HEK293 (cell line): Measurements from ENCODE around the gene DKKL1.

Experiments used
- CTCF ChIA-PET: fragments of 350-600 bp; formaldehyde crosslinking; extraction: SDS; loops from one replicate; lab custom pipeline; 2021; ENCODE audit warnings: antibody characterized with exemption; lab: Yijun Ruan, JAX
- POLR2A ChIA-PET: fragments of 300-600 bp; formaldehyde crosslinking; extraction: SDS; loops from one replicate; lab custom pipeline; 2020; ENCODE audit warnings: antibody characterized with exemption, inconsistent platforms; lab: Yijun Ruan, JAX
- H3K27ac ChIP-seq: fragments of 200-500 bp; sonication (Bioruptor generic); 2 replicates; pipeline ENCODE4 v1.5.1; 2014; ENCODE audit warnings: low read depth, low read length, control low read depth, inconsistent platforms; ENCODE audit errors: extremely low read depth
- H3K36me3 ChIP-seq, 2 experiments: fragments of 200-500 bp in 1 of 2; sonication (Bioruptor generic) in 1 of 2; 1 replicate in 1 of 2; 2 replicates in 1 of 2; pipeline ENCODE4 v1.5.1; 2014 to 2017; ENCODE audit warnings: inconsistent platforms in 2 of 2, low read length in 2 of 2; ENCODE audit not compliant: control insufficient read depth in 2 of 2, insufficient read depth in 1 of 2
- H3K4me1 ChIP-seq: fragments of 200-500 bp; sonication (Bioruptor generic); 2 replicates; pipeline ENCODE4 v1.5.1; 2014; ENCODE audit warnings: mild to moderate bottlenecking, low read length, inconsistent platforms; ENCODE audit not compliant: control insufficient read depth, insufficient read depth
- H3K4me3 ChIP-seq: 2 replicates; pipeline ENCODE4 v1.5.1; 2011; ENCODE audit warnings: low read depth, mild to moderate bottlenecking, control low read depth, low read length, moderate library complexity
- H3K9me3 ChIP-seq: fragments of 200-500 bp; sonication (Bioruptor generic); 2 replicates; pipeline ENCODE4 v1.5.1; 2014; ENCODE audit warnings: low read depth, low read length, inconsistent platforms; ENCODE audit not compliant: control insufficient read depth, insufficient read depth
- BCL11A ChIP-seq: fragments of 450-650 bp; formaldehyde crosslinking; IDR thresholded peaks from 2 replicates; pipeline ENCODE4 v1.5.1; 2016; ENCODE audit warnings: low read depth, missing biosample characterization, missing genetic modification characterization
- HOXA7 ChIP-seq: sonication (generic); formaldehyde crosslinking; IDR thresholded peaks from 2 replicates; pipeline ENCODE4 v1.8.1; 2022; ENCODE audit warnings: missing genetic modification reagents, borderline replicate concordance
- HOXD13 ChIP-seq: sonication (generic); formaldehyde crosslinking; IDR thresholded peaks from 2 replicates; pipeline ENCODE4 v1.8.0; 2022; ENCODE audit warnings: missing genetic modification reagents, borderline replicate concordance
- OVOL3 ChIP-seq: fragments of 450-650 bp; formaldehyde crosslinking; IDR thresholded peaks from 2 replicates; pipeline ENCODE4 v1.5.1; 2016; ENCODE audit warnings: missing biosample characterization, missing genetic modification characterization
- SETDB1 ChIP-seq: IDR thresholded peaks from one replicate; pipeline ENCODE4 v1.6.1; 2017; ENCODE audit warnings: mild to moderate bottlenecking, low read length, moderate library complexity, mixed read lengths; ENCODE audit not compliant: insufficient read length
- ZBTB7A ChIP-seq: fragments of 450-650 bp; formaldehyde crosslinking; IDR thresholded peaks from 2 replicates; pipeline ENCODE4 v1.5.1; 2016; ENCODE audit warnings: low read depth, missing biosample characterization, missing genetic modification characterization
- ZNF2 ChIP-seq: fragments of 450-650 bp; formaldehyde crosslinking; IDR thresholded peaks from 2 replicates; pipeline ENCODE4 v1.5.1; 2016; ENCODE audit warnings: missing biosample characterization, missing genetic modification characterization
- ZNF24 ChIP-seq: fragments of 450-650 bp; formaldehyde crosslinking; IDR thresholded peaks from 2 replicates; pipeline ENCODE4 v1.5.1; 2016; ENCODE audit warnings: missing biosample characterization, missing genetic modification characterization
- ZNF404 ChIP-seq: fragments of 450-650 bp; formaldehyde crosslinking; IDR thresholded peaks from 2 replicates; pipeline ENCODE4 v1.5.1; 2017; ENCODE audit warnings: missing biosample characterization, missing genetic modification characterization
- ZNF510 ChIP-seq: fragments of 450-650 bp; formaldehyde crosslinking; IDR thresholded peaks from 2 replicates; pipeline ENCODE4 v1.5.1; 2018; ENCODE audit warnings: mild to moderate bottlenecking, missing genetic modification characterization, missing biosample characterization; ENCODE audit not compliant: insufficient replicate concordance
- ZNF555 ChIP-seq: fragments of 450-650 bp; formaldehyde crosslinking; conservative IDR thresholded peaks from 2 replicates; pipeline ENCODE4 v1.5.1; 2017; ENCODE audit warnings: missing biosample characterization, mild to moderate bottlenecking, missing genetic modification characterization, inconsistent platforms
- ZNF596 ChIP-seq: fragments of 450-650 bp; IDR thresholded peaks from 2 replicates; pipeline ENCODE4 v1.5.0; 2018; ENCODE audit warnings: missing biosample characterization, mild to moderate bottlenecking, missing genetic modification characterization, moderate library complexity
- ZNF670 ChIP-seq: fragments of 450-650 bp; formaldehyde crosslinking; IDR thresholded peaks from 2 replicates; pipeline ENCODE4 v1.5.1; 2016; ENCODE audit warnings: missing biosample characterization, missing genetic modification characterization, low read depth
- ZNF677 ChIP-seq: fragments of 450-650 bp; IDR thresholded peaks from 2 replicates; pipeline ENCODE4 v1.5.0; 2018; ENCODE audit warnings: missing biosample characterization, mild to moderate bottlenecking, missing genetic modification characterization, moderate library complexity
- ZNF701 ChIP-seq: fragments of 450-650 bp; formaldehyde crosslinking; IDR thresholded peaks from 2 replicates; pipeline ENCODE4 v1.5.1; 2016; ENCODE audit warnings: missing biosample characterization, missing genetic modification characterization
- ZNF837 ChIP-seq: fragments of 450-650 bp; formaldehyde crosslinking; IDR thresholded peaks from 2 replicates; pipeline ENCODE4 v1.5.1; 2016; ENCODE audit warnings: missing biosample characterization, missing genetic modification characterization
- ZSCAN30 ChIP-seq: fragments of 450-650 bp; IDR thresholded peaks from 2 replicates; pipeline ENCODE4 v1.5.1; 2018; ENCODE audit warnings: missing biosample characterization, mild to moderate bottlenecking, missing genetic modification characterization, moderate library complexity
- TF ChIP-seq, protein P1 (sequence below): fragments of 450-650 bp; formaldehyde crosslinking; IDR thresholded peaks from 2 replicates; pipeline ENCODE4 v1.5.1; 2016; ENCODE audit warnings: missing biosample characterization, missing genetic modification characterization
- TF ChIP-seq, protein P2 (sequence below): fragments of 450-650 bp; formaldehyde crosslinking; IDR thresholded peaks from 2 replicates; pipeline ENCODE4 v1.5.1; 2016; ENCODE audit warnings: missing biosample characterization, missing genetic modification characterization
- TF ChIP-seq, protein P3 (sequence below): fragments of 450-650 bp; formaldehyde crosslinking; conservative IDR thresholded peaks from 2 replicates; pipeline ENCODE4 v1.5.1; 2016; ENCODE audit warnings: low read depth, missing biosample characterization, missing genetic modification characterization
- TF ChIP-seq, protein P4 (sequence below): fragments of 450-650 bp; formaldehyde crosslinking; IDR thresholded peaks from 2 replicates; pipeline ENCODE4 v1.5.1; 2017; ENCODE audit warnings: missing biosample characterization, mild to moderate bottlenecking, missing genetic modification characterization, moderate library complexity
- TF ChIP-seq, protein P5 (sequence below): fragments of 450-650 bp; formaldehyde crosslinking; IDR thresholded peaks from 2 replicates; pipeline ENCODE4 v1.5.1; 2016; ENCODE audit warnings: missing biosample characterization, missing genetic modification characterization

DKKL1 gene

DNA sequence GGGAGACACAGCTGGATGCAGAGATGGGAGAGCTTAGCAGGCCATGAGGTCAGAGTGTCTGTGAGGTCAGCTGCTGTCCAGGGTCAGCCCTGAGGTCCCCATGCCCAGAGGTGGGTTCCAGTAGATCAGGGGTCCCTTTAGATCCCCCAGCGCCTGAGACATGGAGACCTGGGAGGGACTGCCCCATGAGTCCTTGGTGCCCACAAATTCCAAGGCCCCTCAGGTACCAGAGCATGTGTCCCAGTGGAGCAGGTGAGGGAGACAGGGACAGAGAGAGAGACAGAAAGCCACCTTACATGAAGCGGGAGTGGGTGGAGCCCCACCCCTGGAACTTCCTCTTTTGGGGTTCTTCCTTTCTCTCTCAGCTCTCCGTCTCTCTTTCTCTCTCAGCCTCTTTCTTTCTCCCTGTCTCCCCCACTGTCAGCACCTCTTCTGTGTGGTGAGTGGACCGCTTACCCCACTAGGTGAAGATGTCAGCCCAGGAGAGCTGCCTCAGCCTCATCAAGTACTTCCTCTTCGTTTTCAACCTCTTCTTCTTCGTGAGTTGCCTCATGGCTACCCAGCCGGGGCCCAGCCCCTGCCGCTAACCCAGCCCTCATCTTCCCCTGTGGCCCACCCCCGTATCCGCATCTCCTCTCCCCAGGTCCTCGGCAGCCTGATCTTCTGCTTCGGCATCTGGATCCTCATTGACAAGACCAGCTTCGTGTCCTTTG, 28.4 kb upstream of the DKKL1 start, which contains the start of gene CD37:
Gene CD37 (plus strand): TSS at position 336 of the 713 bp plus-strand sequence. CDS start 135 bp downstream, at position 471.
- ChIA-PET POLR2A (no interaction called here), CTCF (no interaction called here)
- Histone ChIP-seq H3K9me3 (no peaks in the 10 kb centered on the region), H3K4me1 (no peaks in the 10 kb centered on the region), H3K4me3 (no peak within 1 kb of the TSS), H3K36me3 (peaks cover 0 to 8% of the 10 kb centered on the region in 2 experiments; a peak in 2 of 3 replicates), H3K27ac (no peak within 1 kb of the TSS)
- TF ChIP-seq SETDB1 (no peak), ZNF837 (no peak), ZNF2 (tag by site-specific recombination) (no peak), ZNF404 (tag by site-specific recombination) (no peak), HOXD13 (CRISPR knock-in tag) (no peak), ZNF596 (tag by site-specific recombination) (no peak), ZSCAN30 (no peak), ZNF510 (tag by site-specific recombination) (no peak)
- TF ChIP-seq, protein P1, sequence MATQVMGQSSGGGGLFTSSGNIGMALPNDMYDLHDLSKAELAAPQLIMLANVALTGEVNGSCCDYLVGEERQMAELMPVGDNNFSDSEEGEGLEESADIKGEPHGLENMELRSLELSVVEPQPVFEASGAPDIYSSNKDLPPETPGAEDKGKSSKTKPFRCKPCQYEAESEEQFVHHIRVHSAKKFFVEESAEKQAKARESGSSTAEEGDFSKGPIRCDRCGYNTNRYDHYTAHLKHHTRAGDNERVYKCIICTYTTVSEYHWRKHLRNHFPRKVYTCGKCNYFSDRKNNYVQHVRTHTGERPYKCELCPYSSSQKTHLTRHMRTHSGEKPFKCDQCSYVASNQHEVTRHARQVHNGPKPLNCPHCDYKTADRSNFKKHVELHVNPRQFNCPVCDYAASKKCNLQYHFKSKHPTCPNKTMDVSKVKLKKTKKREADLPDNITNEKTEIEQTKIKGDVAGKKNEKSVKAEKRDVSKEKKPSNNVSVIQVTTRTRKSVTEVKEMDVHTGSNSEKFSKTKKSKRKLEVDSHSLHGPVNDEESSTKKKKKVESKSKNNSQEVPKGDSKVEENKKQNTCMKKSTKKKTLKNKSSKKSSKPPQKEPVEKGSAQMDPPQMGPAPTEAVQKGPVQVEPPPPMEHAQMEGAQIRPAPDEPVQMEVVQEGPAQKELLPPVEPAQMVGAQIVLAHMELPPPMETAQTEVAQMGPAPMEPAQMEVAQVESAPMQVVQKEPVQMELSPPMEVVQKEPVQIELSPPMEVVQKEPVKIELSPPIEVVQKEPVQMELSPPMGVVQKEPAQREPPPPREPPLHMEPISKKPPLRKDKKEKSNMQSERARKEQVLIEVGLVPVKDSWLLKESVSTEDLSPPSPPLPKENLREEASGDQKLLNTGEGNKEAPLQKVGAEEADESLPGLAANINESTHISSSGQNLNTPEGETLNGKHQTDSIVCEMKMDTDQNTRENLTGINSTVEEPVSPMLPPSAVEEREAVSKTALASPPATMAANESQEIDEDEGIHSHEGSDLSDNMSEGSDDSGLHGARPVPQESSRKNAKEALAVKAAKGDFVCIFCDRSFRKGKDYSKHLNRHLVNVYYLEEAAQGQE (tag by site-specific recombination), result no peak

DNA sequence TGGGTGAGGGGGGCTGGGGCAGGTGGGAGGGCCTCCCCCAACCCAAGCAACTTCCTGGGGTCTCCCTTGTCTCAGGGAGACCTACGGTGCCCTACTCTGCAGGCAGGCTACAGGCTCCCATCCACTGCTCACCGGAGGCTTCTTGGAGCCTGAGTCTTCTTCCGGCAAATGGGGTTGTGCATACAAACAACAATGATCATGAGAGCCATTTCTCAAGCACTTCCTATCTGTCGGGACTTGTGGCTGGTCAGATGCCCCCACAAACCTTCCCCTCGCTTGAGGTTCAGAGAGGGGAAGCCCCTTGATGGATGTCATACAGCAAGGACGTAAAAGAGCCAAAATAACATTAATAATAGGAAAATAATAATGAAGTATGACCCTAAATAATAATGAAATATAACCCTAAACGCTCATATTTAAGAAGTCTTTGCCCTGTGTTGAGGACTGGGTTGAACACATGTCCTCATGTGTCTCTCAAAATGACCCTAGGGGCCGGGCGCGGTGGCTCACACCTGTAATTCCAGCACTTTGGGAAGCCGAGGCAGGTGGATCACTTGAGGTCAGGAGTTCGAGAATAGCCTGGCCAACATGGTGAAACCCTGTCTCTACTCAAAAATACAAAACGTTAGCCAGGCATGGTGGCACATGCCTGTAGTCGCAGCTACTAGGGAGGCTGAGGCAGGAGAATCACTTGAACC, 27.7 kb upstream of the DKKL1 start:
- no peak overlapping the region for H3K27ac ChIP-seq
- TF ChIP-seq, protein P2, sequence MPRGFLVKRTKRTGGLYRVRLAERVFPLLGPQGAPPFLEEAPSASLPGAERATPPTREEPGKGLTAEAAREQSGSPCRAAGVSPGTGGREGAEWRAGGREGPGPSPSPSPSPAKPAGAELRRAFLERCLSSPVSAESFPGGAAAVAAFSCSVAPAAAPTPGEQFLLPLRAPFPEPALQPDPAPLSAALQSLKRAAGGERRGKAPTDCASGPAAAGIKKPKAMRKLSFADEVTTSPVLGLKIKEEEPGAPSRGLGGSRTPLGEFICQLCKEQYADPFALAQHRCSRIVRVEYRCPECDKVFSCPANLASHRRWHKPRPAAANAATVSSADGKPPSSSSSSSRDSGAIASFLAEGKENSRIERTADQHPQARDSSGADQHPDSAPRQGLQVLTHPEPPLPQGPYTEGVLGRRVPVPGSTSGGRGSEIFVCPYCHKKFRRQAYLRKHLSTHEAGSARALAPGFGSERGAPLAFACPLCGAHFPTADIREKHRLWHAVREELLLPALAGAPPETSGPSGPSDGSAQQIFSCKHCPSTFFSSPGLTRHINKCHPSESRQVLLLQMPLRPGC, result no peak
- TF ChIP-seq ZBTB7A (tag by site-specific recombination) (no peak), ZNF670 (no peak), HOXA7 (no peak), BCL11A (no peak), ZNF677 (tag by site-specific recombination) (no peak), ZNF701 (tag by site-specific recombination) (no peak), ZNF24 (no peak), OVOL3 (tag by site-specific recombination) (no peak), ZNF555 (tag by site-specific recombination) (no peak)
- TF ChIP-seq, protein P3, sequence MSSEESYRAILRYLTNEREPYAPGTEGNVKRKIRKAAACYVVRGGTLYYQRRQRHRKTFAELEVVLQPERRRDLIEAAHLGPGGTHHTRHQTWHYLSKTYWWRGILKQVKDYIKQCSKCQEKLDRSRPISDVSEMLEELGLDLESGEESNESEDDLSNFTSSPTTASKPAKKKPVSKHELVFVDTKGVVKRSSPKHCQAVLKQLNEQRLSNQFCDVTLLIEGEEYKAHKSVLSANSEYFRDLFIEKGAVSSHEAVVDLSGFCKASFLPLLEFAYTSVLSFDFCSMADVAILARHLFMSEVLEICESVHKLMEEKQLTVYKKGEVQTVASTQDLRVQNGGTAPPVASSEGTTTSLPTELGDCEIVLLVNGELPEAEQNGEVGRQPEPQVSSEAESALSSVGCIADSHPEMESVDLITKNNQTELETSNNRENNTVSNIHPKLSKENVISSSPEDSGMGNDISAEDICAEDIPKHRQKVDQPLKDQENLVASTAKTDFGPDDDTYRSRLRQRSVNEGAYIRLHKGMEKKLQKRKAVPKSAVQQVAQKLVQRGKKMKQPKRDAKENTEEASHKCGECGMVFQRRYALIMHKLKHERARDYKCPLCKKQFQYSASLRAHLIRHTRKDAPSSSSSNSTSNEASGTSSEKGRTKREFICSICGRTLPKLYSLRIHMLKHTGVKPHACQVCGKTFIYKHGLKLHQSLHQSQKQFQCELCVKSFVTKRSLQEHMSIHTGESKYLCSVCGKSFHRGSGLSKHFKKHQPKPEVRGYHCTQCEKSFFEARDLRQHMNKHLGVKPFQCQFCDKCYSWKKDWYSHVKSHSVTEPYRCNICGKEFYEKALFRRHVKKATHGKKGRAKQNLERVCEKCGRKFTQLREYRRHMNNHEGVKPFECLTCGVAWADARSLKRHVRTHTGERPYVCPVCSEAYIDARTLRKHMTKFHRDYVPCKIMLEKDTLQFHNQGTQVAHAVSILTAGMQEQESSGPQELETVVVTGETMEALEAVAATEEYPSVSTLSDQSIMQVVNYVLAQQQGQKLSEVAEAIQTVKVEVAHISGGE (tag by site-specific recombination), result no peak
- TF ChIP-seq, protein P4, sequence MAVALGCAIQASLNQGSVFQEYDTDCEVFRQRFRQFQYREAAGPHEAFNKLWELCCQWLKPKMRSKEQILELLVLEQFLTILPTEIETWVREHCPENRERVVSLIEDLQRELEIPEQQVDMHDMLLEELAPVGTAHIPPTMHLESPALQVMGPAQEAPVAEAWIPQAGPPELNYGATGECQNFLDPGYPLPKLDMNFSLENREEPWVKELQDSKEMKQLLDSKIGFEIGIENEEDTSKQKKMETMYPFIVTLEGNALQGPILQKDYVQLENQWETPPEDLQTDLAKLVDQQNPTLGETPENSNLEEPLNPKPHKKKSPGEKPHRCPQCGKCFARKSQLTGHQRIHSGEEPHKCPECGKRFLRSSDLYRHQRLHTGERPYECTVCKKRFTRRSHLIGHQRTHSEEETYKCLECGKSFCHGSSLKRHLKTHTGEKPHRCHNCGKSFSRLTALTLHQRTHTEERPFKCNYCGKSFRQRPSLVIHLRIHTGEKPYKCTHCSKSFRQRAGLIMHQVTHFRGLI (tag by site-specific recombination), result no peak
- TF ChIP-seq, protein P5, sequence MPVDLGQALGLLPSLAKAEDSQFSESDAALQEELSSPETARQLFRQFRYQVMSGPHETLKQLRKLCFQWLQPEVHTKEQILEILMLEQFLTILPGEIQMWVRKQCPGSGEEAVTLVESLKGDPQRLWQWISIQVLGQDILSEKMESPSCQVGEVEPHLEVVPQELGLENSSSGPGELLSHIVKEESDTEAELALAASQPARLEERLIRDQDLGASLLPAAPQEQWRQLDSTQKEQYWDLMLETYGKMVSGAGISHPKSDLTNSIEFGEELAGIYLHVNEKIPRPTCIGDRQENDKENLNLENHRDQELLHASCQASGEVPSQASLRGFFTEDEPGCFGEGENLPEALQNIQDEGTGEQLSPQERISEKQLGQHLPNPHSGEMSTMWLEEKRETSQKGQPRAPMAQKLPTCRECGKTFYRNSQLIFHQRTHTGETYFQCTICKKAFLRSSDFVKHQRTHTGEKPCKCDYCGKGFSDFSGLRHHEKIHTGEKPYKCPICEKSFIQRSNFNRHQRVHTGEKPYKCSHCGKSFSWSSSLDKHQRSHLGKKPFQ (tag by site-specific recombination), result no peak

More for the DNA sequence above, 27.7 kb upstream of the DKKL1 start:
- Histone ChIP-seq H3K9me3 (no peaks in the 10 kb centered on the region), H3K4me3 (no peak overlapping the region), H3K4me1 (peaks cover 7% of the 10 kb centered on the region; the same call in 1 of the 2 replicates), H3K36me3 (peaks cover 0 to 7% of the 10 kb centered on the region in 2 experiments; a peak in 2 of 3 replicates)
- ChIA-PET CTCF (no interaction called here), POLR2A (no interaction called here)
